ENCODE data around the gene SERPING1. TPM values are rescaled to one million over a fixed set of nuclear protein-coding genes. Genes with fewer than 3 reads are reported as not detected.

SERPING1 gene
- total RNA-seq, 1 donor from 2014 or later = 471 TPM

DNA sequence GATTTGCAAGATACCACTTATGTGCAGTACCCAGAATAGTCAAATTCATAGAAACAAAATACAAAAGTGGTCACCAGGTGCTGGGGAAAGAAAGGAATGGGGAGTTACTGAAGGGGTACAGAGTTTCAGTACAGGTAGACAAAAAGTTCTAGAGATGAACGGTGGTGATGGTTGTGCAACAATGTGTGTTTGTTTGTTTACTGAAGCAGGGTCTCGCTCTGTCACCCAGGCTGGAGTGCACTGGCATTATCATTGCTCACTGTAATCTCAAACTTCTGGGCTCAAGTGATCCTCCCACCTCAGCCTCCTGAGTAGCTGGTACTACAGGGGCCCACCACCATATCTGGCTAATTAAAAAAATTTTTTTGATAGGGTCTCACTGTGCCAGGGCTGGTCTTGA, 42.1 kb upstream of the SERPING1 start:
- Histone ChIP-seq H3K4me3 (no peak overlapping the region), H3K36me3 (peaks cover 100% of the 10 kb centered on the region), H3K9me3 (no peaks in the 10 kb centered on the region), H3K27ac (no peak overlapping the region), H3K4me1 (no peaks in the 10 kb centered on the region), H3K27me3 (ENCODE audit: low read depth) (no peaks in the 10 kb centered on the region)
- ATAC-seq = no peak
- intact Hi-C loops (cut with DNase I) = no loop called here
- no peak for TF ChIP-seq CTCF (IDR thresholded peaks at IDR 0.05)
- DNase-seq = no peak

DNA sequence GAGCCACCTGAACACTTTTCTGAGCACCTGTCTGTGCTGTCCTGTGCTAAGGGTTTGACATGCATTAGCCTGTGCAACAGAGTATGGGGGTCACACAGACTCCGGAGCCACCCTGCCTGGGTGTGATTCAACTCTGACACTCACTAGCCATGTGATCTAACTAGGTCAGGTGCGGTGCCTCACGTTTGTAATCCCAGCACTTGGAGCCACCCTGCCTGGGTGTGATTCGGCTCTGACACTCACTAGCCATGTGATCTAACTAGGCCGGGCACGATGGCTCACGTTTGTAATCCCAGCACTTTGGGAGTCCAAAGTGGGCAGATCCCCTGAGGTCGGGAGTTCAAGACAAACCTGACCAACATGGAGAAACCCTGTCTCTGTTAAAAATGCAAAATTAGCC, 41.4 kb upstream of the SERPING1 start:
- ATAC-seq (peak in 1 of 2 donors; percentile 17), DNase-seq (no peak)
- Histone ChIP-seq H3K4me1 (no peaks in the 10 kb centered on the region), H3K27ac (no peak overlapping the region), H3K27me3 (ENCODE audit: low read depth) (no peaks in the 10 kb centered on the region), H3K9me3 (no peaks in the 10 kb centered on the region), H3K36me3 (peaks cover 93% of the 10 kb centered on the region), H3K4me3 (no peak overlapping the region)
- intact Hi-C loops (cut with DNase I) = no loop called here
- TF ChIP-seq CTCF (IDR thresholded peaks at IDR 0.05) = no peak

DNA sequence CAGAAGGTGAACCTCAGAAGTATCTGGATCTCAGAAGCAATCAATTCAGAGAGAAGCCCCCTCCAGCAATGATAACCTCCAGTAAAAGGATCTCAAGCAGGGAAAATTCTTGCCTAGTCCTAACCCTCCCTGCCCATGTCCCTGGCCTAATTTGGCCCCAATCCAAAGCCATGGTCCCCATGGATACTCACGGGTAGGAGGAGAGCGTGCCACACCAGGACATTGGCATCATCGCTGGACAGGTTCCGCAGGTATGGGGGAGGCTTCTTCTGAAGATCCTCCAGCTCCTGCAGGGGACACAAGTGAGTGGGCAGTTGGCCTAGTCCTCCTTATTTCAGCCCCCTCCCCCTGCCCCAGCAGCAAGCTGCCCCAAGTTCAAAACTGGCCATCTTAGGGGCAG, 37.3 kb upstream of the SERPING1 start:
- peaks cover 52% of the 10 kb centered on the region for H3K36me3 ChIP-seq

GRCh38 chr11:57562596-57562995, 34.9 kb upstream of the SERPING1 start:
- Histone ChIP-seq H3K9me3 (no peaks in the 10 kb centered on the region), H3K4me1 (peaks cover 28% of the 10 kb centered on the region), H3K27ac (no peak overlapping the region), H3K4me3 (no peak overlapping the region), H3K27me3 (ENCODE audit: low read depth) (no peaks in the 10 kb centered on the region), H3K36me3 (peaks cover 28% of the 10 kb centered on the region)
- no peak for TF ChIP-seq CTCF (IDR thresholded peaks at IDR 0.05)
- no peak for DNase-seq
- intact Hi-C loops (cut with DNase I) = no loop called here
- no peak for ATAC-seq

More for the DNA sequence above, 37.3 kb upstream of the SERPING1 start:
- intact Hi-C loops (cut with DNase I) = no loop called here
- no peaks in the 10 kb centered on the region for H3K27me3 ChIP-seq (ENCODE audit: low read depth)
- TF ChIP-seq CTCF (IDR thresholded peaks at IDR 0.05) = no peak
- ATAC-seq = no peak
- H3K27ac ChIP-seq = no peak overlapping the region
- H3K4me1 ChIP-seq = peaks cover 13% of the 10 kb centered on the region
- H3K9me3 ChIP-seq = no peaks in the 10 kb centered on the region
- H3K4me3 ChIP-seq = no peak overlapping the region
- DNase-seq = no peak

DNA sequence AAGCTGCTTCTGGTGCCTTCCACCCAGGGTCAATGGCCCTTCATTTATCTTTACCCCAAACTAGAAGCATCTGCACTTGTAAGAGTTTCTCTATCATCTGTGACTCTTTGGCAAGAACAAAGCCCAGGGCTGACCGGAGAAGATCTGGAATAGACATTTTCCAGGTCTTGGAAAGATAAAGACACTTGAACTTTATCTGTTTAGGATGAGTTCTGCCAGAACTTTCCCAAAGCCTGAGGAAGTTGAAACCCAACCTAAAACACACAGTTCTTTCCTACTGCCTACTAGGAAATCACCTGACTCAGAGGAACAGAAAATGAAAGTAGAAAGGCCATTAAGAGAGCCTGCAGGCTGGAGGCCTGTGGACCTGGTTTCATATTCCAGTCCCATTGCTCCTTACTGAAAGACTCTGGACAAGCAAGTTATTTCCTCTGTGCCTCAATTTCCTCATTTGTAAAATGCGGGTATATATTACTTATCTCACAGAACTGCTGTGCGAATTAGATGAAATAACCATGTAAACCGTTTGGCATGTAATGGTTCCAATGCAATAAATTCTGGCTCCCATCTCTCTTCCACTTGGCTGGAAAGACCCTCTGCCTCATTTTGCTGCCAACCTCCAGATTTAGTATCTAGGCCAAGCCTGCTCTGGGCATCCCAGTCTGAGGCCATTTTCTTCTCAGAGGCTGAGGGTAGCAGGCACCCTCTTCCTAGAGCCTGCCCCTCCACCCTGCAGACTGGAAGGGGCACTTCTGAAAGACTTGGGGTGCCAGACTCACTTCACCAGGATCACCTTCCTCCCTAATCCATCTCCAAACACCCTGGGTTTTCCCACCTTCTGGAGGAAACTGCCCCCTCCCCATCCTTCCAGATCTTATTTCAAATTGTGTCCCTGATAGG, 31.2 kb upstream of the SERPING1 start:
- TF ChIP-seq CTCF (IDR thresholded peaks at IDR 0.05) = no peak
- intact Hi-C loops (cut with DNase I) = loop anchor here (5.0 kb wide), 1 partner anchor 76 kb away; no protein-coding TSS in a partner anchor
- Histone ChIP-seq H3K9me3 (no peaks in the 10 kb centered on the region), H3K36me3 (no peaks in the 10 kb centered on the region), H3K27me3 (ENCODE audit: low read depth) (no peaks in the 10 kb centered on the region), H3K4me1 (peaks cover 42% of the 10 kb centered on the region), H3K27ac (peak overlapping the region; percentile 87), H3K4me3 (peak overlapping the region; percentile 98)
- ATAC-seq (peak; percentile 55 to 74), DNase-seq (no peak)

All from lower lobe of right lung (tissue), 2 donors.